Astrocyte (in vitro differentiated cells and primary cell): ENCODE results near the gene SPTB.

Experiments used
- EZH2 ChIP-seq: IDR thresholded peaks from 2 replicates; pipeline ENCODE4 v1.6.1; 2012; ENCODE audit warnings: mild to moderate bottlenecking, low read length, inconsistent platforms; ENCODE audit not compliant: insufficient read depth
- TF ChIP-seq, protein P1 (sequence below): IDR thresholded peaks from 2 replicates; pipeline ENCODE4 v1.5.1; 2011; ENCODE audit warnings: low read depth, mild to moderate bottlenecking, inconsistent platforms, low read length, moderate library complexity; ENCODE audit not compliant: insufficient read depth

DNA sequence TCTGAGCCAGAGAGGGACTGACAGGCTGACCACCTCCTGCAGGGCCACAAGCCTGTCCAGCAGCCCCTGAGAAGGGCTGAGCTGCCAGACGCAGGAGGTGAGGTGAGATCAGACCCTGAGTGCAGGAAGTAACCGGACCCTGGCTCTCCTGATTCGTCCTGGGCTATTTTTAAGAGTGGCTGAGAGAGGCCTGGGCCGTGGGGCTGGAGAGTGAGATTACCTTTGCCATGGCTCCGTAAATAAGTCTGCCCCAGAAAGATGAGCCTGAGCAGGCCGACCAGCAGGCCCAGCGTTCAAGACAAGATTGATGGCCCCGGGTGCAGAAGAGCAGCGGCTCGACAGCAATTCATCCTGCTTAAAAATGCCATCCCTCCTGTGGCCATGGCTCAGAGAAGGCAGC lies 54.2 kb downstream of the SPTB start:
- TF ChIP-seq, protein P1, sequence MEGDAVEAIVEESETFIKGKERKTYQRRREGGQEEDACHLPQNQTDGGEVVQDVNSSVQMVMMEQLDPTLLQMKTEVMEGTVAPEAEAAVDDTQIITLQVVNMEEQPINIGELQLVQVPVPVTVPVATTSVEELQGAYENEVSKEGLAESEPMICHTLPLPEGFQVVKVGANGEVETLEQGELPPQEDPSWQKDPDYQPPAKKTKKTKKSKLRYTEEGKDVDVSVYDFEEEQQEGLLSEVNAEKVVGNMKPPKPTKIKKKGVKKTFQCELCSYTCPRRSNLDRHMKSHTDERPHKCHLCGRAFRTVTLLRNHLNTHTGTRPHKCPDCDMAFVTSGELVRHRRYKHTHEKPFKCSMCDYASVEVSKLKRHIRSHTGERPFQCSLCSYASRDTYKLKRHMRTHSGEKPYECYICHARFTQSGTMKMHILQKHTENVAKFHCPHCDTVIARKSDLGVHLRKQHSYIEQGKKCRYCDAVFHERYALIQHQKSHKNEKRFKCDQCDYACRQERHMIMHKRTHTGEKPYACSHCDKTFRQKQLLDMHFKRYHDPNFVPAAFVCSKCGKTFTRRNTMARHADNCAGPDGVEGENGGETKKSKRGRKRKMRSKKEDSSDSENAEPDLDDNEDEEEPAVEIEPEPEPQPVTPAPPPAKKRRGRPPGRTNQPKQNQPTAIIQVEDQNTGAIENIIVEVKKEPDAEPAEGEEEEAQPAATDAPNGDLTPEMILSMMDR: no peak
- TF ChIP-seq EZH2: no peak
